IMR-90 (cell line): Measurements from ENCODE around the gene LCA5L. TPM values are rescaled to one million over a fixed set of nuclear protein-coding genes. Genes with fewer than 3 reads are reported as not detected.
"Not testable (repeated sequence)": the region's sequence is repeated elsewhere in the genome, so short reads cannot be mapped to it uniquely, and the experiment has no call there.

Experiments used
- ATAC-seq: fragments of 200-7000 bp; cut with Tn5 transposase; 2 replicates; pipeline ENCODE4 v1.9.1; 2020; ENCODE audit warnings: low read depth, mild to moderate bottlenecking, moderate library complexity
- BruUV-seq: library from RNA; stranded (reverse); fragments of 400-500 nt; replicated peaks from 2 replicates; lab custom pipeline; 2021; lab: Mats Ljungman, UMichigan
- CTCF ChIA-PET: fragments of 300-600 bp; formaldehyde crosslinking; extraction: SDS; loops from one replicate; lab custom pipeline; 2021; ENCODE audit warnings: antibody characterized with exemption; lab: Yijun Ruan, JAX
- POLR2A ChIA-PET: fragments of 300-600 bp; sonication (Branson Sonifier 250); formaldehyde crosslinking; loops from one replicate; lab custom pipeline; 2022; ENCODE audit warnings: antibody characterized with exemption; ENCODE audit not compliant: unreplicated experiment; lab: Charles Lee
- DNase-seq: peaks from one replicate; pipeline ENCODE4 v3.0.0; 2013
- H2AFZ ChIP-seq: replicated peaks from 2 replicates; pipeline ENCODE3; 2013; ENCODE audit warnings: low read length, mild to moderate bottlenecking; ENCODE audit not compliant: poor library complexity
- H2AK5ac ChIP-seq: 2 replicates; pipeline ENCODE4 v1.6.1; 2013; ENCODE audit warnings: low read depth, low read length, inconsistent platforms
- H2AK9ac ChIP-seq: replicated peaks from 2 replicates; pipeline ENCODE3; 2013; ENCODE audit warnings: mild to moderate bottlenecking, low read depth, low read length, moderate library complexity; ENCODE audit not compliant: poor library complexity
- H2BK120ac ChIP-seq: 2 replicates; pipeline ENCODE4 v1.6.1; 2013; ENCODE audit warnings: low read depth, low read length, inconsistent platforms
- H2BK15ac ChIP-seq: 3 replicates; pipeline ENCODE4 v1.6.1; 2013; ENCODE audit warnings: low read depth, low read length, inconsistent platforms
- H2BK20ac ChIP-seq: 2 replicates; pipeline ENCODE4 v1.6.1; 2013; ENCODE audit warnings: low read depth, mild to moderate bottlenecking, inconsistent platforms, low read length, moderate library complexity
- H2BK5ac ChIP-seq: 2 replicates; pipeline ENCODE4 v1.6.1; 2013; ENCODE audit warnings: mild to moderate bottlenecking, low read depth, low read length, inconsistent platforms; ENCODE audit not compliant: poor library complexity, severe bottlenecking
- H3K14ac ChIP-seq: replicated peaks from 2 replicates; pipeline ENCODE4 v1.6.1; 2013; ENCODE audit warnings: low read depth, low read length, inconsistent platforms
- H3K18ac ChIP-seq: 2 replicates; pipeline ENCODE4 v1.6.1; 2013; ENCODE audit warnings: low read depth, low read length, control low read depth
- H3K23ac ChIP-seq: 2 replicates; pipeline ENCODE4 v1.6.1; 2013; ENCODE audit warnings: low read depth, low read length, inconsistent platforms
- H3K27ac ChIP-seq: 2 replicates; pipeline ENCODE4 v1.5.1; 2013; ENCODE audit warnings: mild to moderate bottlenecking, control low read depth, low read length; ENCODE audit not compliant: insufficient read depth
- H3K27me3 ChIP-seq: 2 replicates; pipeline ENCODE4 v1.6.1; 2013; ENCODE audit warnings: low read length; ENCODE audit not compliant: control insufficient read depth, insufficient read depth
- H3K36me3 ChIP-seq: 2 replicates; pipeline ENCODE4 v1.6.1; 2013; ENCODE audit warnings: low read length, mixed read lengths; ENCODE audit not compliant: control insufficient read depth, insufficient read depth
- H3K4ac ChIP-seq: 2 replicates; pipeline ENCODE4 v1.6.1; 2013; ENCODE audit warnings: low read depth, low read length, inconsistent platforms
- H3K4me1 ChIP-seq: 2 replicates; pipeline ENCODE4 v1.6.1; 2013; ENCODE audit warnings: low read length, mixed read lengths; ENCODE audit not compliant: control insufficient read depth, insufficient read depth
- H3K4me2 ChIP-seq: 2 replicates; pipeline ENCODE4 v1.6.1; 2013; ENCODE audit warnings: low read depth, mild to moderate bottlenecking, control low read depth, low read length, moderate library complexity
- H3K4me3 ChIP-seq: 2 replicates; pipeline ENCODE4 v1.5.1; 2013; ENCODE audit warnings: low read depth, mild to moderate bottlenecking, control low read depth, low read length, moderate library complexity; ENCODE audit not compliant: insufficient read depth
- H3K56ac ChIP-seq: 2 replicates; pipeline ENCODE4 v1.6.1; 2013; ENCODE audit warnings: low read length, inconsistent platforms; ENCODE audit not compliant: insufficient read depth; ENCODE audit errors: extremely low read depth
- H3K79me1 ChIP-seq, 2 experiments: 2 replicates each; pipeline ENCODE4 v1.6.1; 2013; ENCODE audit warnings: low read length in 2 of 2, inconsistent platforms in 1 of 2, low read depth in 1 of 2
- H3K9ac ChIP-seq: 2 replicates; pipeline ENCODE4 v1.6.1; 2013; ENCODE audit warnings: low read depth, low read length, control low read depth
- H3K9me1 ChIP-seq: 2 replicates; pipeline ENCODE4 v1.6.1; 2013; ENCODE audit warnings: low read length, inconsistent platforms; ENCODE audit not compliant: insufficient read depth
- H3K9me3 ChIP-seq: 2 replicates; pipeline ENCODE4 v1.6.1; 2013; ENCODE audit warnings: low read length; ENCODE audit not compliant: control insufficient read depth, insufficient read depth
- H4K20me1 ChIP-seq: 2 replicates; pipeline ENCODE4 v1.6.1; 2013; ENCODE audit warnings: low read length, inconsistent platforms; ENCODE audit not compliant: insufficient read depth
- H4K5ac ChIP-seq: 2 replicates; pipeline ENCODE4 v1.6.1; 2013; ENCODE audit warnings: mild to moderate bottlenecking, low read depth, low read length, control low read depth
- H4K8ac ChIP-seq, 2 experiments: 2 replicates each; pipeline ENCODE4 v1.6.1; 2013; ENCODE audit warnings: low read depth in 2 of 2, low read length in 2 of 2, control low read depth in 1 of 2, inconsistent platforms in 1 of 2
- H4K91ac ChIP-seq: 2 replicates; pipeline ENCODE4 v1.6.1; 2013; ENCODE audit warnings: low read depth, low read length, inconsistent platforms; ENCODE audit not compliant: insufficient read depth
- WGBS, 2 experiments: methylation state at CpG; one replicate each; pipeline versions ENCODE4 v1.1.5 to v1.1.7; 2013; ENCODE audit warnings: missing lambda C conversion rate in 2 of 2; ENCODE audit not compliant: insufficient read length in 1 of 2; ENCODE audit errors: extremely low coverage in 2 of 2; 5-methylcytosine and 5-hydroxymethylcytosine counted together
- dilution Hi-C: fragments of 300-500 bp; cut with HindIII; formaldehyde crosslinking; loops from one replicate; pipeline ENCODE4 v1.14.3; 2018; ENCODE audit warnings: low sequenced_read_pairs; ENCODE audit not compliant: unreplicated experiment
- in situ Hi-C: fragments of 300-500 bp; cut with MboI; formaldehyde crosslinking; loops from 3 replicates; pipeline ENCODE4 v1.14.3; 2019; ENCODE audit warnings: low sequenced_read_pairs, inconsistent platforms, mixed read lengths
- intact Hi-C: fragments of 100-400 bp; cut with micrococcal nuclease; formaldehyde crosslinking; loops from 2 replicates; pipeline ENCODE4 v1.10.0; 2022
- polyA plus RNA-seq, 3 experiments: library from polyadenylated mRNA; depleted of rRNA; stranded (reverse); fragments of >200 nt; gene quantifications; 2 replicates each; pipeline ENCODE4 v1.2.3, GENCODE V29; 2012; ENCODE audit warnings: low replicate concordance in 1 of 3
- total RNA-seq: library from RNA; depleted of rRNA; stranded (reverse); fragments of >200 nt; gene quantifications from 2 replicates; pipeline ENCODE4 v1.2.3, GENCODE V29; 2012

LCA5L gene
- total and polyA plus RNA-seq, 2 of the 4 experiments (the other 2 are of a cell fraction) = 0.18 to 0.26 TPM

DNA sequence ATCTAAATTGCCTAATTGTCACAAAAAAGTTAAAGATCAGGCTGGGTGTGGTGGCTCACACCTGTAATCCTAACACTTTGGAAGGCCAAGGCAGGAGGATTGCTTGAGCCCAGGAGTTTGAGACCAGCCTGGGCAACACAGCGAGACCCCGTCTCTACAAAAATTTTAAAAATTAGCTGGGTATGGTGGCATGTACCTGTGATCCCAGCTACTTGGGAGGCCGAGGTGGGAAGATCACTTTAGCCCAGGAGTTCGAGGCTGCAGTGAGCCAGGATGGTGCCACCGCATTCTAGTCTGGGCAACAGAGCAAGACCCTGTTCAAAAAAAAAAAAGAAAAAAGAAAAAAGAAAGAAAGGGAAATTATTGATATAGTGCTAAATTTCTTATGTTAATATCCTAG is 26.4 kb downstream of the LCA5L start:
- H3K4me3 ChIP-seq, H3K4ac ChIP-seq, H2BK20ac ChIP-seq, ATAC-seq, H3K9ac ChIP-seq, H3K18ac ChIP-seq, H2BK120ac ChIP-seq, H3K9me1 ChIP-seq, H3K23ac ChIP-seq, H2AK9ac ChIP-seq, H3K56ac ChIP-seq, H3K14ac ChIP-seq, intact Hi-C loops, BruUV-seq, in situ Hi-C loops, H3K36me3 ChIP-seq, H3K79me1 ChIP-seq, H4K5ac ChIP-seq, H2BK5ac ChIP-seq, H2BK15ac ChIP-seq, dilution Hi-C loops, H4K20me1 ChIP-seq, H4K8ac ChIP-seq, H3K27ac ChIP-seq, CTCF ChIA-PET, H3K27me3 ChIP-seq, POLR2A ChIA-PET, H3K4me2 ChIP-seq, H3K9me3 ChIP-seq, H3K4me1 ChIP-seq, H2AK5ac ChIP-seq, H4K91ac ChIP-seq, H2AFZ ChIP-seq, DNase-seq: not testable (repeated sequence)
- WGBS, 2 experiments = no CpG with 5 or more reads among the region's 5 CpGs
